GM23248 (cell line): ENCODE results near the gene SKAP2. TPM values are rescaled to one million over a fixed set of nuclear protein-coding genes. Genes with fewer than 3 reads are reported as not detected.

Source experiments
- DNase-seq: peaks from one replicate; pipeline ENCODE4 v3.0.0-alpha.2; 2015
- H2AFZ ChIP-seq: fragments of 200-600 bp; sonication (generic); 2 replicates; pipeline ENCODE4 v1.6.1; 2016; ENCODE audit warnings: antibody characterized with exemption
- H3F3A ChIP-seq: fragments of 200-600 bp; sonication (generic); 2 replicates; pipeline ENCODE4 v1.6.1; 2016; ENCODE audit warnings: mild to moderate bottlenecking, antibody characterized with exemption, mixed run types; ENCODE audit not compliant: insufficient read depth
- H3K27ac ChIP-seq: fragments of 200-600 bp; sonication (generic); 2 replicates; pipeline ENCODE4 v1.5.1; 2016; ENCODE audit warnings: mild to moderate bottlenecking
- H3K27me3 ChIP-seq: fragments of 200-600 bp; sonication (generic); replicated peaks from 2 replicates; pipeline ENCODE4 v1.6.1; 2016; ENCODE audit warnings: mild to moderate bottlenecking; ENCODE audit not compliant: insufficient read depth
- H3K36me3 ChIP-seq: fragments of 200-600 bp; sonication (generic); 2 replicates; pipeline ENCODE4 v1.6.1; 2016; ENCODE audit warnings: low read depth, mild to moderate bottlenecking
- H3K4me1 ChIP-seq: fragments of 200-600 bp; sonication (generic); 2 replicates; pipeline ENCODE4 v1.6.1; 2016; ENCODE audit warnings: mild to moderate bottlenecking; ENCODE audit not compliant: insufficient read depth
- H3K4me2 ChIP-seq: fragments of 200-600 bp; sonication (generic); one replicate; pipeline ENCODE4 v1.6.1; 2016; ENCODE audit warnings: mild to moderate bottlenecking; ENCODE audit not compliant: unreplicated experiment
- H3K4me3 ChIP-seq: fragments of 200-600 bp; sonication (generic); 2 replicates; pipeline ENCODE4 v1.5.1; 2016; ENCODE audit warnings: mild to moderate bottlenecking
- H3K79me2 ChIP-seq: fragments of 200-600 bp; sonication (generic); 2 replicates; pipeline ENCODE4 v1.6.1; 2016; ENCODE audit warnings: mild to moderate bottlenecking; ENCODE audit not compliant: insufficient read depth
- H3K9ac ChIP-seq: fragments of 200-600 bp; sonication (generic); 2 replicates; pipeline ENCODE4 v1.6.1; 2016; ENCODE audit warnings: mild to moderate bottlenecking
- H3K9me2 ChIP-seq: fragments of 200-600 bp; sonication (generic); 2 replicates; pipeline ENCODE4 v1.6.1; 2016; ENCODE audit warnings: mixed run types, mild to moderate bottlenecking, moderate library complexity; ENCODE audit not compliant: insufficient read depth
- H3K9me3 ChIP-seq: fragments of 200-600 bp; sonication (generic); one replicate; pipeline ENCODE4 v1.6.1; 2017; ENCODE audit warnings: low read depth
- H4K20me1 ChIP-seq: fragments of 200-600 bp; sonication (generic); 2 replicates; pipeline ENCODE4 v1.6.0; 2016; ENCODE audit not compliant: insufficient read depth
- EZH2 ChIP-seq: fragments of 200-600 bp; sonication (generic); IDR thresholded peaks from 2 replicates; pipeline ENCODE4 v1.6.1; 2018; ENCODE audit warnings: antibody characterized with exemption, mild to moderate bottlenecking; ENCODE audit not compliant: insufficient read depth, poor library complexity, severe bottlenecking
- EZH2phosphoT487 ChIP-seq: fragments of 200-600 bp; sonication (generic); IDR thresholded peaks from 2 replicates; pipeline ENCODE4 v1.6.1; 2018; ENCODE audit warnings: antibody characterized with exemption, moderate library complexity, mild to moderate bottlenecking, low read depth; ENCODE audit not compliant: insufficient read depth
- WGBS, 2 experiments: methylation state at CpG; one replicate each; pipeline ENCODE4 v1.1.6; 2015 to 2017; ENCODE audit warnings: low lambda C conversion rate in 2 of 2, low coverage in 1 of 2; ENCODE audit errors: missing lambda C conversion rate in 2 of 2; 5-methylcytosine and 5-hydroxymethylcytosine counted together
- in situ Hi-C: fragments of 300-500 bp; cut with MboI; formaldehyde crosslinking; loops from 2 replicates; pipeline ENCODE4 v1.15.0; 2020
- polyA plus RNA-seq: library from polyadenylated mRNA; unstranded; fragments of >200 nt; fragmentation: Nextera tagmentation; extraction: Ambion mirVana; gene quantifications from 2 replicates; pipeline ENCODE4 v1.2.1, GENCODE V29; 2016
- total RNA-seq: library from RNA; depleted of rRNA; stranded (reverse); fragments of >200 nt; shearing (Covaris generic); gene quantifications from 2 replicates; pipeline ENCODE4 v1.2.3, GENCODE V29; 2014

Gene SKAP2
- total and polyA plus RNA-seq, 2 experiments from 2014 or later = 18.7 to 28.9 TPM

GRCh38 chr7:26624839-26625238, 239.6 kb downstream of the SKAP2 start:
- Histone ChIP-seq H3K27me3 (no peaks in the 10 kb centered on the region), H3K36me3 (no peaks in the 10 kb centered on the region)

GRCh38 chr7:26624431-26624830, 240.0 kb downstream of the SKAP2 start:
- 39 to 57% methylated on average over 5 of the region's 5 CpGs for WGBS, 2 experiments
- H3K9ac ChIP-seq = no peak overlapping the region
- no peak for TF ChIP-seq EZH2
- no peak for TF ChIP-seq EZH2phosphoT487
- no peaks in the 10 kb centered on the region for H3F3A ChIP-seq
- H3K27ac ChIP-seq = no peak overlapping the region
- H3K9me3 ChIP-seq = no peaks in the 10 kb centered on the region
- H2AFZ ChIP-seq = no peak overlapping the region
- in situ Hi-C loops = no loop called here
- H3K4me2 ChIP-seq = no peak overlapping the region
- H4K20me1 ChIP-seq = no peaks in the 10 kb centered on the region
- H3K79me2 ChIP-seq = no peaks in the 10 kb centered on the region
- H3K27me3 ChIP-seq = no peaks in the 10 kb centered on the region
- H3K36me3 ChIP-seq = no peaks in the 10 kb centered on the region
- H3K9me2 ChIP-seq = no peaks in the 10 kb centered on the region
- H3K4me1 ChIP-seq = no peaks in the 10 kb centered on the region
- no peak for DNase-seq
- no peak overlapping the region for H3K4me3 ChIP-seq

More at GRCh38 chr7:26624839-26625238, 239.6 kb downstream of the SKAP2 start:
- Histone ChIP-seq H3K79me2 (no peaks in the 10 kb centered on the region), H2AFZ (no peak overlapping the region), H3K27ac (no peak overlapping the region), H3K4me1 (no peaks in the 10 kb centered on the region), H3K4me3 (no peak overlapping the region), H4K20me1 (no peaks in the 10 kb centered on the region), H3K9ac (no peak overlapping the region), H3K4me2 (no peak overlapping the region), H3K9me2 (no peaks in the 10 kb centered on the region), H3F3A (no peaks in the 10 kb centered on the region), H3K9me3 (no peaks in the 10 kb centered on the region)
- WGBS, 2 experiments = 50% methylated on average over 12 of the region's 12 CpGs
- TF ChIP-seq EZH2phosphoT487 = no peak
- TF ChIP-seq EZH2 = no peak
- no peak for DNase-seq
- in situ Hi-C loops = no loop called here

DNA sequence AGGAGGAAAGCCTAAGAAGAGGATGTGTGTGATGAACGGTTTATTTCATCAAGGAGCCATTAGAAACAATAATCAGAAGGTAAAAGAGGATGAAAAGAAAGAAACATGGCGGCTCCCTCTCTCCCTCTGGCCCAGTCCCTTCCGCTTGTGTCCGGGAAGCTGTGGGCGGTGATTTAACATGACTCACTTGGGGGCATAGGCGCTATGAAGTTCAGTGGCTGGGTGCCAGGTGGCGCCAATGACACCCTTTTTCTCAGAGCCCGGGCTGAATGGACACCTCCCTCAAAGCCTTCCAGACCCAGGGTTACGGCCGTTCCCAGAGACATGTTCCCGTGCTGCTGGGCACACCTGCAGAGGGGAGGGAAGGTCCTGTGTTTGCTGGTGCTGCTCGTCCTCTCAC, 244.0 kb downstream of the SKAP2 start:
- no peak for TF ChIP-seq EZH2
- TF ChIP-seq EZH2phosphoT487 = no peak
- no peak for DNase-seq
- 63 to 64% methylated on average over 12 of the region's 12 CpGs for WGBS, 2 experiments

DNA sequence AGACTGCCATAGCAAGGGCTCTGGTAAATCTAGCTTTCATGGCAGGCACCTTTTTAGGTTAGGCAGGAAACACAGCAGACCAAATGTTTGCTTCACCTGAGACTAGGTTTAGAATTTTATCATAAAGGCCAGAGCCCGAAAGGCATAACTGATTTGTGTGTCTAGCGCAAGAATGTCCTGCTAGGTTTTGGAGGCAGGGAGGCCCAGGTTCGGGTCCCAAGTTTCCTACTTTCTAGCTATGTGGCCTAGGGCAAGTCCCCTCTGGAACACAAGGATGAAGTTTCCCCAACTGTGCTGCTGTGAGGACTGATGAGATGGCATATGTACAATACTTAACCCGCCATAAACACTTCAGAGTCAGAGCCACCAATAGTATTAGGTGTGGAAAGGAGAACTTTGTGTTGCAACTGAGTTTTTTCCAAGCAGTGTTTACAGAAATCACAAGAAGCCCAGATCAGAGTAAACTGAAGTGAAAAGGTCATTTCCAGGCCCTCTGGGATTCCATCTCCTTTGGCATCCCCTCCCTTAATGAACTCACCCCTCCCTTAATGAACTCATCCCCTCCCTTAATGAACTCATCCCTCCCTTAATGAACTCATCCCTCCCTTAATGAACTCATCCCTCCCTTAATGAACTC, 244.9 kb downstream of the SKAP2 start:
- Histone ChIP-seq H3K4me3 (no peak overlapping the region), H3K27me3 (no peaks in the 10 kb centered on the region), H3F3A (no peaks in the 10 kb centered on the region), H4K20me1 (no peaks in the 10 kb centered on the region), H3K27ac (no peak overlapping the region), H3K9me3 (no peaks in the 10 kb centered on the region), H3K79me2 (no peaks in the 10 kb centered on the region), H3K9me2 (no peaks in the 10 kb centered on the region), H3K4me1 (no peaks in the 10 kb centered on the region), H2AFZ (no peak overlapping the region), H3K4me2 (no peak overlapping the region), H3K9ac (no peak overlapping the region), H3K36me3 (no peaks in the 10 kb centered on the region)
- DNase-seq = no peak
- in situ Hi-C loops = no loop called here
- 66 to 68% methylated on average over 4 of the region's 4 CpGs for WGBS, 2 experiments
- no peak for TF ChIP-seq EZH2
- no peak for TF ChIP-seq EZH2phosphoT487

More for the DNA sequence above, 244.0 kb downstream of the SKAP2 start:
- H2AFZ ChIP-seq = no peak overlapping the region
- H3K9me2 ChIP-seq = no peaks in the 10 kb centered on the region
- no peaks in the 10 kb centered on the region for H3K4me1 ChIP-seq
- no peaks in the 10 kb centered on the region for H4K20me1 ChIP-seq
- H3K27me3 ChIP-seq = no peaks in the 10 kb centered on the region
- no peaks in the 10 kb centered on the region for H3K9me3 ChIP-seq
- no peaks in the 10 kb centered on the region for H3K36me3 ChIP-seq
- H3K79me2 ChIP-seq = no peaks in the 10 kb centered on the region
- H3K9ac ChIP-seq = no peak overlapping the region
- H3K4me3 ChIP-seq = no peak overlapping the region
- in situ Hi-C loops = no loop called here
- H3F3A ChIP-seq = no peaks in the 10 kb centered on the region
- H3K4me2 ChIP-seq = no peak overlapping the region
- H3K27ac ChIP-seq = no peak overlapping the region

- H2AFZ ChIP-seq = no peak overlapping the region
- 70 to 71% methylated on average over 8 of the region's 8 CpGs for WGBS, 2 experiments
Observed at GRCh38 chr7:26618898-26619297, 245.5 kb downstream of the SKAP2 start.

More at GRCh38 chr7:26618898-26619297, 245.5 kb downstream of the SKAP2 start:
- H3K27ac ChIP-seq = no peak overlapping the region
- H3K4me2 ChIP-seq = no peak overlapping the region
- DNase-seq = no peak
- no peaks in the 10 kb centered on the region for H3K9me3 ChIP-seq
- no peaks in the 10 kb centered on the region for H3K27me3 ChIP-seq
- H4K20me1 ChIP-seq = no peaks in the 10 kb centered on the region
- H3K9ac ChIP-seq = no peak overlapping the region
- no peak overlapping the region for H3K4me3 ChIP-seq
- no peaks in the 10 kb centered on the region for H3K79me2 ChIP-seq
- no peaks in the 10 kb centered on the region for H3K9me2 ChIP-seq
- H3K36me3 ChIP-seq = no peaks in the 10 kb centered on the region
- TF ChIP-seq EZH2 (no peak), EZH2phosphoT487 (no peak)
- H3K4me1 ChIP-seq = no peaks in the 10 kb centered on the region
- no peaks in the 10 kb centered on the region for H3F3A ChIP-seq
- in situ Hi-C loops = no loop called here
